Posterior cingulate gyrus (tissue), 11 donors: ENCODE data around the gene EFCAB12.
"Not testable (repeated sequence)": the region's sequence is repeated elsewhere in the genome, so short reads cannot be mapped to it uniquely, and the experiment has no call there.

Experiments used
- DNase-seq, 10 donors: peaks; one replicate each; pipeline versions ENCODE4 v3.0.0 to v3.0.0-alpha.2; 2020 to 2021; ENCODE audit warnings: mixed read lengths in 3 of 10
- intact Hi-C: fragments of 100-400 bp; cut with DNase I; formaldehyde crosslinking; loops from one replicate; pipeline ENCODE4 v1.15.1; 2023

EFCAB12 gene

GRCh38 chr3:129377615-129378014 is 50.8 kb downstream of the EFCAB12 start:
- DNase-seq, result no peak
- intact Hi-C loops, result no loop called here

GRCh38 chr3:129375099-129375498 is 53.3 kb downstream of the EFCAB12 start:
- DNase-seq, result no peak
- intact Hi-C loops, result no loop called here

- intact Hi-C loops, result no loop called here
- no peak for DNase-seq
These were observed 57.2 kb downstream of the EFCAB12 start for GRCh38 chr3:129371041-129371826.

- DNase-seq, result no peak
- intact Hi-C loops, result no loop called here
These were observed 58.0 kb downstream of the EFCAB12 start for GRCh38 chr3:129370248-129370964.

- no peak for DNase-seq
- intact Hi-C loops, result no loop called here
These were observed 58.7 kb downstream of the EFCAB12 start for GRCh38 chr3:129369711-129370110.

GRCh38 chr3:129367821-129368220 is 60.6 kb downstream of the EFCAB12 start:
- no peak for DNase-seq
- intact Hi-C loops, result no loop called here

GRCh38 chr3:129366312-129366831 is 62.1 kb downstream of the EFCAB12 start:
- intact Hi-C loops, result no loop called here
- no peak for DNase-seq

- intact Hi-C loops, result no loop called here
- no peak for DNase-seq
These were observed 62.9 kb downstream of the EFCAB12 start for GRCh38 chr3:129365296-129366136.

GRCh38 chr3:129364811-129365210 is 63.6 kb downstream of the EFCAB12 start:
- intact Hi-C loops, result not testable (repeated sequence)
- peak in 1 of 10 donors; percentile 33 for DNase-seq

GRCh38 chr3:129363356-129363755 is 65.1 kb downstream of the EFCAB12 start:
- DNase-seq, result peak in 2 of 10 donors; percentile 51 to 81

GRCh38 chr3:129360705-129361460 is 67.6 kb downstream of the EFCAB12 start:
- DNase-seq, result peak in 1 of 10 donors; percentile 41
- intact Hi-C loops, result no loop called here

More at GRCh38 chr3:129363356-129363755, 65.1 kb downstream of the EFCAB12 start:
- intact Hi-C loops, result not testable (repeated sequence)

GRCh38 chr3:129360171-129360611 is 68.2 kb downstream of the EFCAB12 start:
- peak in 2 of 10 donors; percentile 43 to 71 for DNase-seq
- intact Hi-C loops, result no loop called here

- peak in 1 of 10 donors; percentile 72 for DNase-seq
- intact Hi-C loops, result no loop called here
These were observed 69.6 kb downstream of the EFCAB12 start for GRCh38 chr3:129358772-129359371.

GRCh38 chr3:129358177-129358771 is 70.2 kb downstream of the EFCAB12 start:
- peak in 2 of 10 donors; percentile 67 to 73 for DNase-seq
- intact Hi-C loops, result no loop called here

GRCh38 chr3:129357616-129358015 is 70.8 kb downstream of the EFCAB12 start:
- peak in 2 of 10 donors; percentile 59 to 66 for DNase-seq
- intact Hi-C loops, result no loop called here

GRCh38 chr3:129356756-129357425 is 71.5 kb downstream of the EFCAB12 start:
- DNase-seq, result peak in 2 of 10 donors; percentile 62 to 79
- intact Hi-C loops, result no loop called here

GRCh38 chr3:129353589-129353941 is 74.9 kb downstream of the EFCAB12 start:
- intact Hi-C loops, result no loop called here
- no peak for DNase-seq
